ENCODE results near the gene PLXNB3.

PLXNB3 gene

DNA sequence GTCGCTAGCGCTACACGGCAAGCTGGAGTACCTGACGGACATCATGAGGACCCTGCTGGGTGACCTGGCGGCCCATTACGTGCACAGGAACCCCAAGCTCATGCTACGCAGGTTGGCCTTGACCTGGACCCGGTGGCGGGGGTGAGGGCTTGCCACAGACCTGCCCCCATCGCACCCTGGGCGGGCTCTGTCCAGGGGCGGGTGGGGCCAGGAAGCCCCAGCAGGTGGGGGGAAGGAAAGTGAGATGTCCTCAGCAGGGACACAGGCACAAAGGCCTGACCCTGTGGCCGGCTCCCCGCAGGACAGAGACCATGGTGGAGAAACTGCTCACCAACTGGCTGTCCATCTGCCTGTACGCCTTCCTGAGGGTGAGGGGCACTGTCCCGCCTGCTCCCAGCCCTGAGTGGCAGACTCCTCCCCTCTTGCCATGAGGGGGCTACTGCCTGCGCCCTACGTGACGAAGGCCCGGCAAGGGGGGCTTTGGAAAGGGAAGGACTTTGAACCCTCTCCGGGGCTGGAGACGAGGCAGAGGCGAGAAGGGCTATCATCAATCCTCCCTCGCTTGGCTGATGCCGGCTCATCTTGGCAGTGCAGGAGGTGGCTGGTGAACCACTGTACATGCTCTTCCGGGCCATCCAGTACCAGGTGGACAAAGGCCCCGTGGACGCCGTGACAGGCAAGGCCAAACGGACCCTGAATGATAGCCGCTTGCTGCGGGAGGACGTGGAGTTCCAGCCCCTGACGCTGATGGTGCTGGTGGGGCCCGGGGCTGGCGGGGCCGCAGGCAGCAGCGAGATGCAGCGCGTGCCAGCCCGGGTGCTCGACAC lies 11.5 kb downstream of the PLXNB3 start:
- no peak for DNase-seq

DNA sequence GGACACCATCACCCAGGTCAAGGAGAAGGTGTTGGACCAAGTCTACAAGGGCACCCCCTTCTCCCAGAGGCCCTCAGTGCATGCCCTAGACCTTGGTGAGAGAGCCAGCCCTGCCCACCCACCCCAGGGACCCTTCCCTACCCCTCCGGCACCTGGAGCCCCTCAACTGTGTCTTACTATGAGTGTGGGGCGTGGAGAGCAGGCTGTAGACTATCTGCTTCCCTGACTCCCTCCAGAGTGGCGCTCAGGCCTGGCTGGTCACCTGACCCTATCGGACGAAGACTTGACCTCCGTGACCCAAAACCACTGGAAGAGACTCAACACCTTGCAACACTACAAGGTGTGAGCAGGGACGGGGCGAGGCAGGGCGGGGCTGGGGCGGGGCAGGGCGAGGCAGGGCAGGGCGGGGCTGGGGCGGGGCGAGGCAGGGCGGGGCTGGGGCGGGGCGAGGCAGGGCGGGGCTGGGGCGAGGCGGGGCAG lies 12.1 kb downstream of the PLXNB3 start:
- DNase-seq: no peak

DNA sequence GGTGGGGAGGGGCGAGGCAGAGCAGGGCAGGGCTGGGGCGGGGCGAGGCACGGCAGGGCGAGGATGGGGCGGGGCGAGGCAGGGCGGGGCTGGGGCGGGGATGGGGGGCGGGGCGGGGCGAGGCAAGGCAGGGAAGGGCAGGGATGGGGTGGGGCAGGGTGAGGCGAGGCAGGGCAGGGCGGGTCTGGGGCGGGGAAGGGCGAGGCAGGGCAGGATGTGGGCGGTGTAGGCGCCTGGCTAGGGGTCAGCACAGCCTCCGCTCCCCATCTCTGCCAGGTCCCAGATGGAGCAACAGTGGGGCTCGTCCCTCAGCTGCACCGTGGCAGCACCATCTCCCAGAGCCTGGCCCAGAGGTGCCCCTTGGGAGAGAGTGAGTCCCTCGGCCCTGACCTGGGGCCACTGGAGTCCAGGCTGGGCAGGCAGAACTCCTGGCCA lies 12.6 kb downstream of the PLXNB3 start:
- no peak for DNase-seq

DNA sequence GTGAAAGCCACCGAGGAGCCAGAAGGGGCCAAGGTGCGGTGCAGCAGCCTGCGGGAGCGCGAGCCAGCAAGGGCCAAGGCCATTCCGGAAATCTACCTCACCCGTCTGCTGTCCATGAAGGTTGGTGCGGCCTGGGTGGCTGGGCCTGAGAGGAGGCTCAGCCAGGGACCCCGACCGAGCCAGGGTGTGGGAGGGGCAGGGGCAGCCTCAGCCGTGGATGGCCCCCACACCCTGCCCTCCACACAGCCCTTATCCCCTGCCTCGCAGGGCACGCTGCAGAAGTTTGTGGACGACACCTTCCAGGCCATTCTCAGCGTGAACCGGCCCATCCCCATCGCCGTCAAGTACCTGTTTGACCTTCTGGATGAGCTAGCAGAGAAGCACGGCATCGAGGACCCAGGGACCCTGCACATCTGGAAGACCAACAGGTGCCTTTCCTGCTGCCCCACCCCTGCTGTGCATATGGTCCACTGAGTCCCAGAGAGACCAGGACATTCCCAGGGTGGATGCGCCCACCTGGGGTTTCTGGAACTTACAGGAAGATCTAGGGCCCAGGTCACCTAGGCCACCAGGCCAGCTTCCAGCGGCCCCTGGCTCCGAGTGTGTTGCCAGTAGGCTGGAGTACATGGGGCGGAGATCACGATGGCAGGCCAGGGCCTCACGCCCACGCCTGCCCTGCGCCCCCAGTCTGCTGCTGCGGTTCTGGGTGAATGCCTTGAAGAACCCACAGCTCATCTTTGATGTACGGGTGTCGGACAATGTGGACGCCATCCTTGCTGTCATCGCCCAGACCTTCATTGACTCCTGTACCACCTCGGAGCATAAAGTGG lies 13.4 kb downstream of the PLXNB3 start:
- no peak for DNase-seq

DNA sequence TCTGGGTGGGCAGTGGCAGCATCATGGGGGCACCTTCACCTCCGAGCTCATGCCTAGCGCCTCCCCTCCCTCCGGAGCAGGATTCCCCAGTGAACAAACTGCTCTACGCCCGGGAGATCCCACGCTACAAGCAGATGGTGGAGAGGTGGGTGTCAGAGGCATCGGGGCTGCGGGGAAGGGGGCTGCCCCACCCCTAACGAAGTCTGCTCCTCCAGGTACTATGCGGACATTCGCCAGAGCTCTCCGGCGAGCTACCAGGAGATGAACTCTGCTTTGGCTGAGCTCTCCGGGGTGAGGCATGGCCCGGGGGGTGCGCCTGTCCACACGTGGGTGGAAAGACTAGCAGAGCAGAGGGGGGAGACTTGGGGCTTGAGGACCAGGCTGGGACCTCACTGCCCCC lies 14.1 kb downstream of the PLXNB3 start:
- no peak for DNase-seq

DNA sequence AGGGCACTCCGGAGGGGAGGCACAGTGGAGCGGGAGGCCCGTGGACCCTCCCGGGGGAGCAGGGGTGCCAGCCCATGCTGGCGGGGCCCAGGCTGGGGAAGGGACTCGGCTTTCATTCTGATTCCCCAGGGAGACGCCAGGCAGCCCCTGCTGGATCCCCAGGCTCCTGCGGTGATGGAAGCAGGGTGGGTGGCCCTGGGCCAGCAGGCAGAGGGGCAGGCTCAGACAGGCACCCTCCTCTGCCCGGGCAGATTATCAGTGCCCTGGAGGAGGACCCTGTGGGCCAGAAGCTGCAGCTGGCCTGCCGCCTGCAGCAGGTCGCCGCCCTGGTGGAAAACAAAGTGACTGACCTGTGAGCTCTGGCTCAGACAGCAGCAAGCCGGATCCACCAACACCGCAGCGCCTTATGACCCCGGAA lies 14.6 kb downstream of the PLXNB3 start:
- no peak for DNase-seq

DNA sequence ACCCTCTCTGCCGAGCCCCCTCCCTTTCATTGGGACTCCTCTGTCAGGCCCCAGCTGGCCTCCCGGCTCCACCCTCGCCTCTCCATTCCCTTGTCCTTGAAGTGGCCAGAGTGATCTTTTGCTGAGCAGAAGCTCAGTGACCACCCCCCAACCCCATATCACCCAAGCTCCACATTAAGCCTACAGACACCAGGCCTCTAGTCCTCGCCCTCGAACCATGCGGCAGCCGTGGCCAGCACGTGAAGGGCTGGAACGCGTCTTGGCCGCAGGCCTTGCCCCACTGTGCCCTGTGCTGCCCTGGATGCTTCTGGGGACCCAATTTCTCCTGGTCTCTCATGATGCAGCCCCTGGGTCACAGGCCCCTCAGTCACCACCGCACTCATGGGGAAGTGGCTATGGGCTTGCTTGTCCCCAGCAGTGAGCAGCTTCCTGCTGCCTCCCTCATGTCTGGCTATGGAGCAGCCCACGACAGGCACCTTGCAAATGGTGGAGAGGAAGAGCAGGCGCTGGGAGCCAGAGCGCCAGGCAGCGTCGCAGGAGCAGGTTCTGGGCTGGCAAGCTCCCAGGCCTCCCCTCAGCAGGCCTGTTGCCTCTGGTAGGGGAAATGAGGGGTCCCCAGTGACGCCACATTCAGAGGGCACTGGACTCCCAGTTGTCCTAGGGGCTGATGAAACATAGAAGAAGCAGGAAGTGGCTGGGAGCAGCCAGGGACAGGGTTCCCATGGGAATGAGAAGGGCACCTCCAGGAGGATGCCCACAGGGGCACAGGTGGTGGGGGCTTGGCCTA lies 16.0 kb downstream of the PLXNB3 start:
- no peak for DNase-seq

DNA sequence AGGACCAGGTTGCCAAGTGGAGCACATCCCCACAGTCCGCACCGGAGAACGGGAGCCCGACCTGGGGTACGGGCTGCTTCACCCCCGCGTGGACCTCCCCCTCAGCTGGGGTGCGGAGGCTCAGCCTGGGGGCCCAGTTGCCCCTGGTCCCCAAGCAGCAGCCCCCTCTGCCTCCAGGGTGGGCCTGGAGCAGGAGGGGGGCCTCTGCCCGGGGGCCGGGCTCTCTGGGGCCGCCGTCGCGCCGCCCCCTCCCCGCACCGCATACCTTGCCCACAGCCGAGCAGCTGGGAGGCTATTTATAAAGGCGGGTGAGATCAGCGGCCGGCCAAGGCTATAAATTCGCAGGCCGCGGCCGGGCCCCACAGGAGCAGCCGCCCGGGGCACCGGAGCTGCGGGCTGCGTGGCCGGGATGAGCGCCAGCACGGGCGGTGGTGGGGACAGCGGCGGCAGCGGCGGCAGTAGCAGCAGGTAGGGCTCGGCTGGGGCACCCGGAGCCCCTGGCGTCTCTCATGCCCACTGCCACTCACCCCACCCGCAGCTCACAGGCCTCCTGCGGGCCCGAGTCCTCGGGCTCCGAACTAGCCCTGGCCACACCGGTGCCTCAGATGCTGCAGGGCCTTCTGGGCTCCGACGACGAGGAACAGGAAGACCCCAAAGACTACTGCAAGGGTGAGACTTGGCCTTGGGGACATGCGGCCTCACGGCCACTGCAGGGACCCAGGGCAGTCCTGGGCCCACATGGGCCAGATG lies 16.8 kb downstream of the PLXNB3 start, which contains the start of gene SRPK3:
Gene SRPK3 (plus strand): TSS at position 364 of the 750 bp plus-strand sequence. CDS start 46 bp downstream, at position 410.
- DNase-seq: no peak

DNA sequence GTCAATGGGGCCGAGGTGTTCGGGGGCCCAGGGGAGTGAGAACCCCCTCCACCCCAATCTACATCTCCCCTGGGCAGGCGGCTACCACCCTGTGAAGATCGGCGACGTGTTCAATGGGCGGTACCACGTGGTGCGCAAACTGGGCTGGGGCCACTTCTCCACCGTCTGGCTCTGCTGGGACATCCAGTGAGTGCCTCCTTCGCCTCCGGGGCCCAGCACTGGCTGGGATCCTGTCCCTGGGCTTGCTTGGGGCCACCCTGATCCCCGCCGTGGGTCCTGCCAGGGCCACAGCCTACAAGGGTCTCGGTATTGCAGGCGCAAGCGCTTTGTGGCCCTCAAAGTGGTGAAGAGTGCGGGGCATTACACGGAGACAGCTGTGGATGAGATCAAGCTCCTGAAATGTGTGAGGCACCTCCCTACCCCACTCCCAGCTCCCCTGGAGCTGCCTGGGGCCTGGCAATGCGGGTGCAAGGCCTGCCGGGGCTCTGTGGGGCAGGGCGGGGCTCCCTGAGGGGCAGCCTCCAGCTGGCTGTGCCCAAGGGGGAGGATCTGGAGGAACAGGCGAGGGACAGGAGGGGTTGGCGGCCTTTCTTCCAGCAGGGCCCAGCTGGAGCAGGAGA lies 17.5 kb downstream of the PLXNB3 start:
- DNase-seq: no peak

DNA sequence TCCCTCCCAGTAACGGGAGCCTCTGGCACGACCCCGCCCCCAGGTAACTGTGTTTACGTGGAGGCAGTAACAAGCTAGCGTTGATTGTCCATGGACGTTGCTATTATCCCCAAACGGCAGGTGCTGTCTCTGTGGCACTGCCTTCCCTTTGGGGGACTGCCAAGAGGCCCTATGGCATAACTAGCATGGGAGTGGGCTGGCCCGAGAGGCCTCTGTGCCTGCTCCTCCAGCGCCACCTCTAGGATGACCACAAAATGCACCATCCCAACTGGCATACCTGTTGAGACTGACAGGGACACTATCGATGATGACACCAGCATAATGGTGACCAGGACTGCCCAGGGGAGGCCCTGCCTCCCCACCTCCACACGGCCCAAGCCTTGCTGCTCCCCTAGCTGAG lies 18.3 kb downstream of the PLXNB3 start:
- DNase-seq: no peak

DNA sequence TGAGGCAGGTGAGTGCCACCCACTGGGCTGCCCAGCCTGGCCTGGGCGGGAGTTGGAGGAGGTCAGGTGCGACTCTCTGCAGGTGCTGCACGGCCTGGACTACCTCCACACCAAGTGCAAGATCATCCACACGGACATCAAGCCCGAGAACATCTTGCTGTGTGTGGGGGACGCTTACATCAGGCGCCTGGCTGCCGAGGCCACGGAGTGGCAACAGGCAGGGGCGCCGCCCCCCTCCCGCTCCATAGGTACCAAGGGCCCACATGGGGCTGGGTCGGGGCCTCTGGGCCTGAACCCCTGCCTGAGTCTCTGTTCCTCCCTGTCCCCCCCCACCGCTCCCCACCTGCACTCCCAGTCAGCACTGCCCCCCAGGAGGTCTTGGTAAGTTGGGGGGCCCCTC lies 18.8 kb downstream of the PLXNB3 start:
- no peak for DNase-seq

DNA sequence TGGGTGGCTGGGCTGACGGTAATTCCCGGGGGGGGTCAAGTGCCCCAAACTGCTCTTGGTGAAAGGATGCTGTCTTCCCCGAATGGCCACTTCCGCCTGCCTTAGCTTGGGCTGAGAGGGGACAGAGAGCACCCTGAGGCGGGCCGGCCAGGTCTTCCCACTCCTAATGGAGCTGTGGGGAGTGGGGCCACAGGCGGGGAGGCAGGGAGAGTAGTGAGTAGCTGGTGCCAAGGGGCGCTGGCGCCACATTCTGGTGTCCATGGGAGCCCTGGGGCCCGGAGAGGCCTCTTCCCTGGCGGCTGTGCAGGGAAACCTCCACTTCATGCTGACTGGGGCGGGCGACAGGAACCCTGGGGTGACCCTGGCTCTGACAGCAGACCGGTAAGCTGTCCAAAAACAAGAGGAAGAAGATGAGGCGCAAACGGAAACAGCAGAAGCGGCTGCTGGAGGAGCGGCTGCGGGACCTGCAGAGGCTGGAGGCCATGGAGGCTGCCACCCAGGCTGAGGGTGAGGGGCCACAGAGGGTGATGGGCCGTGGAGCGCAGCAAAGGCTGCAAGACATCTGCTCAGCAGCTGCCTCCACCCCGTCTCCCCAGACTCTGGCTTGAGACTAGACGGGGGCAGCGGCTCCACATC lies 19.4 kb downstream of the PLXNB3 start:
- DNase-seq: no peak

DNA sequence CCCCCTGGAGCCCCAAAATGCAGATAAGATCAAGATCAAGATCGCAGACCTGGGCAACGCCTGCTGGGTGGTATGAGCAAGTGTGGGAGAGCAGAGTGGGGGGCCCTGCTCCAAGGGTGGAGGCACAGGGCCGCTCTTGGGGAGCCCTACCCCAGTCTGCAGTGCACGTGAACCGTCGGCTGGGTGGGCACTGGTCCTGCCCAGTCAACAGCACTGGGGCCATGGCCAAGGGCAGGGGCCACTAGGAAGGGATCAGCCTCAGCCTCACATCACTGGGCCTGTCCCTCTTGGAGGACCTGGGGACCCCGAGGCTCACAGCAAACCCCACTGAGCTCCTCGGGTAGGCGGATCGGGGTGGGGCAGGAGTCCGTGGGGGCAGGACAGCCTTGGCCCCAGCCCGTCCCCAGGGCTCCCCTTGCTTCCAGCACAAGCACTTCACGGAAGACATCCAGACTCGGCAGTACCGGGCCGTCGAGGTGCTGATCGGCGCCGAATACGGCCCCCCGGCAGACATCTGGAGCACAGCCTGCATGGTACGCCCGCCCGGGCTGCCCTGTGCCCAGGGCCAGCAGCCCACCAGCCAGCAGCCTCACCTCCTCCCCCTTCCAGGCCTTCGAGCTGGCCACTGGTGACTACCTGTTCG lies 20.4 kb downstream of the PLXNB3 start:
- no peak for DNase-seq

DNA sequence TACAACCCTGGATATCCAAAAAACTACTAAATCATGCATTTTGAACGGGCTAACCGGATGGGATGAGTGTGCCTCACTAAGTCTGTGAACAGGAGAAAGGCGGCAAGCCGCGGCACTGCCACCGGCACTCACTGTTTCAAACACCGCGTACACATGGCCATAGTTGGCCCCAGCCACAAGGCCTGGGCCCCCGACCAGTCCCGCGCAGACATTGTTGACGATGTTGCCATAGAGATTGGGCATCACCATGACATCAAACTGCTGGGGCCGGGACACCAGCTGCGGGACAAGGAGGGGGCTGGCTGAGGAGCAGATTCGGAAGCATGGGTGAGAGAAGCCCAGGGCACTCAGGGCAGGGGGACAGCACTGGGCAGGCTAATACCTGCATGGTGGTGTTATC lies 22.6 kb downstream of the PLXNB3 start:
- DNase-seq: no peak

DNA sequence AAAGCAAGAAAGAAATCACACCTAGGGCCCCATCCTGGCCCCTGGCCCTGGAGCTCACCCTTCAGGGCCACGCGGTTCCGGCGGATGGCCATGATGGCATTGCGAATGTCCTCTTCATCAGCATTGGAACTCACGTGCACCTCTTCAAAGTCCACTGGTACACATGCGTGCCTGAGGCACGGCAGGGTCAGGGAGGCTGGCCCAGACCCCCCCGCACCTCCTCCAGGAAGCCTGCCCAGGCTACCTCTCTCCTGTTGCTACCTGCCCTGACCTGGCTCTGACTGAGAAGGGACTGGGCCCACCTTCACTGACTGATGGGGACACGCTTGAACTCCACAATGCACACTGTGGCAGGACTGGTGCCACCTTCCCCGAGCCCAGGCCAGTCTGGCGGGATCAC lies 25.6 kb downstream of the PLXNB3 start:
- DNase-seq: no peak

DNA sequence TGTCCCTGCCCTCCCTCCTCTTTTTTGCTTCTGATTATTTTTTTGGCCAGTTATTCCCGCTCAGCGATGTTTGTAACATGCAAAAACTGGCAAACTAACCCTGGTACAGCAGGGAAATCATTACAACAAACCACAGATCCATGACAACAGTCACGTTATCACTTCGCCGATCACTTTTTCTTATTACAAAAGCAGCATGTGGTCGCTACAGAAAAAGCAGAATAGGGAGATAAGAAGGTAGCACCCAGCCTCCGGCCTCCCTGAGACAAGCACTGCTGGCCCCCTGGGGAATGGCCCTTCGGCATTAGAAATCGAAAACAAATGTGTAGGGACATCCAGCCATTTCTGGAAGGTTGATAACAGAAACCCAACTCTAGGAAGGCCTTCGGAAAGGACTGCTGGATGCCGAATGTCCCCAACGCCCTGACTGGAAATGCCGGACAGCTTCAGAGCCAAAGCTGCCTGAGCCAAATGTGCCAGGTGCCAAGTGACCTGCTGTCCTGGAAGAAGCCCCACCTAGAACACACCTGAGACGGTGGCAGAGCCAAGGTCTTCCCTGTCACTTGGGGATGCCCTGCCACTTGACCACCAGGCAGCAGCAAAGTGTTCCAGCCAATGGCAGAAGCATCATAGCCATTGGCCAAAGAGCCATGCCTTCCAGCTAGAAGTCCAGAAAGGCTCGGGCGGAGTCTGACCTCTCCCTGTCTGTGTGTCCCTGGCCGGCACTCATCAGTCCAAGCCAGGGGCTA lies 27.2 kb downstream of the PLXNB3 start:
- peak; percentile 77 for DNase-seq

DNA sequence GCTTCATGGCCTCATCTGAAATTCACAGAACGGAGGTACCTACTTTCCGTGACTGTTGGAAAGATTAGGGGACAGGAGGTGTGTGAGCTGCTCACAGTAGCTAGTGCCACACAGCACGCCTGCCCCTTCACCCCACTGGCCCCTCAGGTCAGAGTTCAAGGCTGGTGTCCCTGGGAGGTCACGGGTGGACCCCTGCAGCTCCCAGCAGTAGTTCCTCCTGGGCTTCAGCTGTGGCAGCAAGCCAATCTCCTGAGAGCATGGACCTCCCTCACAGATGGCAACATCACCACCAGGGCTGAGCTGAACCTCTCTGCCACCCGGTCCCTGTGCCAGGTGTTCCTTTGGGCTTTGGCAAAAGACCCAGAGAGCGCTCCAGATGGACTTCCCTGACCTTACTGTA lies 28.3 kb downstream of the PLXNB3 start:
- no peak for DNase-seq

DNA sequence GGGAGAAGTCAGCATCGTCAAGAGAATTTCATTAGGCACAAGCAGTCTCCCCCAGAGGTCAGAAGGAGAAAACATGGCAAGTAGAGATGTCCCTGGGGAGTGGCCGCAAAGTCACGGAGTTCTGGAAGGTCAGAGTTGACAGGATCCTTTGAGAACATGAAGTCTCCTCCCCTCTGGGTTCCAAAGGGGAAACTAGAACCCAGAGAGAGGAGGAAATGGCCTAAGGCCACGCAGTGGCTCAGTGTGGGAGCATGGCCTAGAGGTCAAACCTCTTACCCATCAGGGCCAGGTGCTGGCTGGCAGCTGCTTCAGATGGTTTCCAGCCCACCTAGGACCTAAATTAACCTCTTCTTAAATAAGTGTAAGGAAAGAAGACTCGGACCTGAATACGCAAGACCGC lies 29.2 kb downstream of the PLXNB3 start:
- no peak for DNase-seq

DNA sequence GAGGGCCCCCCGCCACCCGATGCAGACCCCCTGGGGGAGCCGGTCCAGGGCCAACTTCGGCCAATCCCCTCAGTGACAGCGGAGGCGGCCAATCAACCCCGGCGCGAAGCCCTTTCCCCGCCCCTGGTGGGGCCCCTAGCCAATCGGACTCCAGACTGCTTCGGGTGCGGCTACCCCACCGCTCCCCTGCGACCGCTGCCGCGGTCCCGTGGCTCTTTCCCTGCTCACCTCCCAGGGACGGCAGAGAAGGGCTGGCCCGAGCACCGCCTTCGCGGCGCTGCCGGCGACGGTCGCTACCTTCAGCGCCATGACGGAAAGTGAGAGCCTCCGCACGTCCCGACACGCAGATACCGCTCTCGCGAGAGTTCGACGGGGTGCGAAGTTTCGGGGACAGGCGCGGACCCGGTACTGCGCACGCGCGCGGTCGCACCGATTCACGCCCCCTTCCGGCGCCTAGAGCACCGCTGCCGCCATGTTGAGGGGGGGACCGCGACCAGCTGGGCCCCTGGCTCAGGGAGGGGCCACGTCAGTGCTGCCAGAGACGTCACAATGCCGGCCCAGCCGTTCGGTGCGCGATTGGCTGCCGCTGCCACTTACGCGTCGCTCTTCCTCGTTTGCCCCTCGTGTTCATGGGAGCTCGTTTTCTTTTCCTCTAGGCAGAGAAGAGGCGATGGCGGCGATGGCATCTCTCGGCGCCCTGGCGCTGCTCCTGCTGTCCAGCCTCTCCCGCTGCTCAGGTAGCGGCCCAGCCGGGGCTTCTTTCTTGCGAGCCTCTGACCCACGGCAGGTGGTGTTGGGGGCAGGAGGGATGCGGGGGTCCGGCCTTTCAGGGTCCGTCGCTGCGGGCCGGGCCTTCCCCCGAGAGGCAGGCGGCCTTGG lies 30.2 kb downstream of the PLXNB3 start, which contains the start of the genes IDH3G and SSR4:
Gene IDH3G (minus strand): TSS at position 358 of the 879 bp plus-strand sequence. CDS start 49 bp downstream, at position 309.
Gene SSR4 (plus strand): TSS at position 651 of the 879 bp plus-strand sequence. CDS start 20 bp downstream, at position 671.
- peak; percentile 82 for DNase-seq

Data from GF-D8 (cell line).